NT2/D1 (cell line): ENCODE results near the gene OGFOD1.

Experiments
- SUZ12 ChIP-seq: IDR thresholded peaks from 2 replicates; pipeline ENCODE4 v1.6.1; 2011; ENCODE audit not compliant: insufficient read length, insufficient read depth; ENCODE audit errors: extremely low read depth
- YY1 ChIP-seq: IDR thresholded peaks from 2 replicates; pipeline ENCODE4 v1.6.1; 2011; ENCODE audit not compliant: insufficient read length, insufficient read depth
- ZNF274 ChIP-seq: IDR thresholded peaks from 2 replicates; pipeline ENCODE4 v1.6.1; 2011; ENCODE audit warnings: mild to moderate bottlenecking, low read depth, low read length

DNA sequence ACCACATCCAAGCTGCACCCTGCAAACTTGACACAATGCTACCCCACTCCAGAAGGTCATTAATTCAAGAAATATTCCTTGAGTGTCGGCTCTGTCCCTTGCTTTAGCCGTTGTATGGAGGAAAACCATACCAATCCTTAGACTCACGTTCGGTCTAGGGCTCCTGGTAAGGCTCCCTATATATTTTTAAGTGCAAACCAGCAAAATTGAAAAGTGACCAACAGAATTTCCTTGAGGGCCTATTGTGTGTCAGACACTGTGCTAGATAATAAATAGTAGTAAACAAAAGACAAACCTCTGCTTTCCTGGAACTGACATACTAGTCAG is 68.9 kb downstream of the OGFOD1 start:
- TF ChIP-seq YY1: no peak
- TF ChIP-seq ZNF274: no peak
- no peak for TF ChIP-seq SUZ12
